GM19452 (cell line): ENCODE data around the gene GFER.

Experiments used
- ATAC-seq: cut with Tn5 transposase; IDR thresholded peaks from one replicate; pipeline ENCODE4 v1.9.1; 2021; ENCODE audit not compliant: unreplicated experiment

The GFER gene

DNA sequence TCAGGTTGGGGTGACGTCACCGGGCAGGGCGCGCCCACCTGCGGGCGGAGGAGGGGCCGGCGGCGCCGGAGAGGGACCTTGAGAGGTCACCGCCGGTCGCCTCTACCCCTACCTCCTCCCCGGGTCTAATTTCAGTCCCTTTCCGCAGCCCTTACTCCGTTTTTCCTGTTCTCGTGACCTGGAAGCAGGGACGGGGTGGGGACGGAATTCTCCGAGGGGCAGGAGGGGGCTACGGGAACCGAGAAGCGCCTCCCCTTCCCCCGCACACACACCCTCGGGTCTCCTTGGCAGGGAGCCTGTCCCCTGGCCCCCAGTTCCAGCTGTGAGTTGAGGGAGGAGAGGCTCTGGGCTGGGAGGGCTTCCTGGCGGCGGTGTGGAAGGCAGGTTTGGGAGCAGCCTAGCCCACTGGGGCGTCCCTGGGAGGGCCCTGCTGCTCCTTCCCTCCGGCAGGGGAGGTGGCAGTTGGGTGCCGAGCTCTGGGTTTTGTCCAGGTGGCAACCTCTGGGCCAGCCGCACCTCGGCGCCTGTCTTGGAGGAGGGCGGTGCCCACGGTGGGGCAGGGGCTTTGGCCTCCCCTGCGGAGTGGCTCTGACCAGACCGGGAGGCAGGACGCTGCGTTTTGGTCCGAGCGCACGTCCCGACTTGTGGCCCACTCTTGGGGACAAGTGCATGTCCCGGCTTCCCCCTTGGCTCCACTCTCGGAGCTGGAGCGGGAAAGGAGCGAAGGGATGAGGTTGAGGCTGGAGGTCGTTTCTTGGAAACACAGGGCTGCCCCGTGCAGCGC lies 6.5 kb downstream of the GFER start:
- ATAC-seq = no peak

GRCh38 chr16:1991135-1991551 lies 7.2 kb downstream of the GFER start:
- no peak for ATAC-seq

DNA sequence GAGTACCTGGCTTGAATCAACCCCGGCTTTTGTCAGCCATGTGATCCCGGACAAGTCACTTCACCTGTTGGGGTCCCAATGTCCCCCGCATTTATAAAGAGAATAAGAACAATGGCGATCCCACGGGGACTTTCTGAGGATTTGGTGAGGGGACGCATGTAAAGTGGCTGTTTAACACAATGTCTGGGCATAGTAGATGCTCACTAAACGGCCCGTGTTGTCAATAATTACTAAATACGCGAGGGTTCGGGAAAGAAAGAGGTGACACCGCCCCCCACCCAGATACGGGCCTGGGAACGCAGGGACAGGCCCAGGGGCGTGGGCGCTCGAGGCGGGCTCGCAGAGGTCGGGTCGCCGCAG lies 7.6 kb downstream of the GFER start:
- no peak for ATAC-seq

- ATAC-seq = no peak
Observed at GRCh38 chr16:1991948-1992703, 8.1 kb downstream of the GFER start.

DNA sequence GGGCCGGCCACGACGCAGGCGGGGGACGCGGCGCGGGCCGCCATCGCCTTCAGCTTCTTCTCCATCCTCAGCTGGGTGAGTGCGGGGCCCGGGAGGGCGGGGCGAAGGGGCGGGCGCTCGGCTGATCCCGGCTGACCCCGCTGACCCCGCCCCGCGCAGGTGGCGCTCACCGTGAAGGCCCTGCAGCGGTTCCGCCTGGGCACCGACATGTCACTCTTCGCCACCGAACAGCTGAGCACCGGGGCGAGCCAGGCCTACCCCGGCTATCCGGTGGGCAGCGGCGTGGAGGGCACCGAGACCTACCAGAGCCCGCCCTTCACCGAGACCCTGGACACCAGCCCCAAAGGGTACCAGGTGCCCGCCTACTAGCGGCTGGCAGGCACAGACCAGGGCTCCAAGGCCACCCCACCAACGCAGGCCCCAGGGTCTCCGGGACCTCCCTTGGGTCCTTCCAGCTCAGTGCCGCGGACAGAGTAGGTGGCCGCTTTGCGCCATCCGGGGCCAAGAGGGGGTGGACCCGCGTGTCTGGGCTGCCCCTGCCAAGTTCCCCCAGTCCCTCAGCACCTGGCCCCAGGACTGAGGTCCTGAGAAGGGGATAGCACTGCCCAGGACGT lies 8.8 kb downstream of the GFER start:
- no peak for ATAC-seq

GRCh38 chr16:1993731-1994131 lies 9.7 kb downstream of the GFER start:
- ATAC-seq = no peak

DNA sequence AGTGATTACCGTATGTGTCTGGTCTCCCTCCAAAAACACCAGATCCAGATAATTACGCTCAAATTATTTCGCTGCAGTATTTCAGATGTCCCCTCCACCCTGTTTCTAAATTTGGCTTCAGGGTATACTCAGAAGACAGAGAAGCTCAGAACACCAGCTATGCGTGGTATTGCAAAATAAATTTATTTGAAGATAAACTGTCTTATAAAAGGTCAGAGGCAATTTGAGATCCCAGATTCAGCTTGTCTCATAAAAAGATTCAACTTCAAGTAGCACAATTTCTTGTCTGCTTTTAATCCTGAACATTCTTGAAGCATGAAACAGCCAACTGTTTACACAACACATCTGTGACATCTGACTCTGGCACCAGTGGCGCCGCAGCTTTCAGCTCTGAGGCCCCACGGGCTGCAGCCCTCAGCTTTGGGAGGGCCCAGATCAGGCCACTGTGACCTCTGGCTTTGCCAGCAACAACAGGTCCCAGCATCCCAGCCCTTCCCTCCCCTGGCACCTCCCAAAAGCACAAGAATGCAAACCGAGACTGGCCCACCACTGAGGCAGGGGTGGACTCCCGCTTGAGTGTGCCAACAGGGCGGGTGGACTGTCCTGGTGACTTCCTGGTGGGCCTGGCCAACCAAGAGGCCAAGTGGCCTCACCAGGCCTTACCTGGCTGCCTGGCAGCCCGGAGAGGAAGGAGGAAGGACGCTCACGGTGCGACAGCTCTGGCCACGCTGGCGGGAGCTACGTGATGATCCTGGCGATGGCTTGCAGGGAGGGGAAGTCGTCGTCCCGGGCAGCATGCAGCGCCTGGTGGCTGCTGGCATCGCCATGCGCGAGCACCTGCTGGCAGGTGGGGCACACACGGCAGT lies 13.7 kb downstream of the GFER start:
- no peak for ATAC-seq

- ATAC-seq = no peak
Observed at GRCh38 chr16:1998360-1998835, 14.4 kb downstream of the GFER start.

- no peak for ATAC-seq
Observed at GRCh38 chr16:1998852-1999801, 15.1 kb downstream of the GFER start.

DNA sequence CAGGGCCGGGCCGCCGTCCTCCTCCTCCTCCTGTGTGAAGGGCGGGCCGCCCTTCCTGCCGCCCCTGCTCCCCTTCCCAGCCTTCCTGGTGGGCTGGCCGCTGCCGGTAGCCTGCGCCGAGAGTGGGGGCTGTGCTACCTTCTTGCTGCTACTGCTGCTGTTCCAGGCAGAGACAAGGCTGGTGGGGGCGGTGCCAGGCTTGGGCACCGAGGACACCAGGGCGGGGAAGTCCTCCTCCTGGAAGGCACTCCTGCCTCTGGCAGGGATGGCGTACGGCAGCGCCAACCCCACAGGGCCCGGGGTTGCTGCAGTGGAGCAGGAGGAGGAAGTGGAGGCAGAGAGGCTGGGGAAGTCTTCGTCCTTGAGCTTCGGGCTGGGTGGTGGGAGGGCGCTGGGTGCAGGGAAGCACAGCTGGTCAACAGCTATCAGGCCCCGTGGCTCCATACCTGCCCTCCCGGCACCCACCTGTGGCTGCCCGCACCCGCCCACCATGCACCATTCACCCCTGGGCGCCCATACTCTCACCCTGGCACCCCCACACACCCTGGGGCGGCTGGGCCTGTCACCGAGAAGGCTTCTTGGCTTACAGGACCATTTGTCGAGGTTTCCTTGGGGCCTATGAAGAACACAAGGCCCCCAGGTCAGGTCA lies 16.0 kb downstream of the GFER start:
- ATAC-seq = no peak

- ATAC-seq = no peak
Observed at GRCh38 chr16:2001035-2001434, 17.0 kb downstream of the GFER start.

- no peak for ATAC-seq
Observed at GRCh38 chr16:2001456-2002355, 17.7 kb downstream of the GFER start.

- no peak for ATAC-seq
Observed at GRCh38 chr16:2002406-2003230, 18.6 kb downstream of the GFER start.

- ATAC-seq = no peak
Observed at GRCh38 chr16:2003231-2003826, 19.3 kb downstream of the GFER start.

GRCh38 chr16:2003827-2004641 lies 20.0 kb downstream of the GFER start:
- ATAC-seq = no peak

DNA sequence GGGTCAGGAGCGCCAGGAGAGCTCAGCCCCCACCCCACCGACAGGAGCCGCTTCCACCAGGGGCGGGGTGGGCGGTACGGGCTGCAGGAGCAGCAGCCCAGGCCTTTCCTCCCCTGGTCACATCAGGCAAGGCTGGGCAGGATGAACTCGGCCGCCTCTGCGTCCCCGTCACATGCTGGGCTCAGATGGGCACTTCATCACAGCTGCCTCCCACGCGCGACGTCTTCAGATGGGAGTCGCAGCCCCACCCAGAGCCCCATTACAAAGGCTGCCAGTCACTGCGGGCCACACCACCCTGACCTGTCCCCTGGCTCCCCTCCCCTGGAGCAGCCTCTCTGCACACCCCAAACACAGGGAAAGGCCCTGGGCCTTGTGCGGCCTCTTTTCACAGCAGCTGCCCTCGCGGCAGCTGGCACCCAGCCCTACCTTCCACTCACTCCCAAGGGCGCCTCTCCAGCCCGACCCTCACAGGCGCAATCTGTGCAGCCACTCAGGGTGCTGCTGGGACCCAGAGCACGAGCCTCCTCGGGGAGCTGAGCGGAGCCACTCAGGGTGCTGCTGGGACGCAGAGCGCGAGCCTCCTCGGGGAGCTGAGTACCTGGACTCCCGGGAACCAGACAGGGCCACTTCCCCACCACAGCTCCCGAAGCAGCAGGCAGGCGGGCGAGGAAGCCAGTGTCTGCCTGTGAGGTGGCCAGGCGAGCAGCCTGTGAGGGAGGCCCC lies 21.0 kb downstream of the GFER start:
- ATAC-seq = no peak
